ENCODE measurements around the gene LGALS16.

DNA sequence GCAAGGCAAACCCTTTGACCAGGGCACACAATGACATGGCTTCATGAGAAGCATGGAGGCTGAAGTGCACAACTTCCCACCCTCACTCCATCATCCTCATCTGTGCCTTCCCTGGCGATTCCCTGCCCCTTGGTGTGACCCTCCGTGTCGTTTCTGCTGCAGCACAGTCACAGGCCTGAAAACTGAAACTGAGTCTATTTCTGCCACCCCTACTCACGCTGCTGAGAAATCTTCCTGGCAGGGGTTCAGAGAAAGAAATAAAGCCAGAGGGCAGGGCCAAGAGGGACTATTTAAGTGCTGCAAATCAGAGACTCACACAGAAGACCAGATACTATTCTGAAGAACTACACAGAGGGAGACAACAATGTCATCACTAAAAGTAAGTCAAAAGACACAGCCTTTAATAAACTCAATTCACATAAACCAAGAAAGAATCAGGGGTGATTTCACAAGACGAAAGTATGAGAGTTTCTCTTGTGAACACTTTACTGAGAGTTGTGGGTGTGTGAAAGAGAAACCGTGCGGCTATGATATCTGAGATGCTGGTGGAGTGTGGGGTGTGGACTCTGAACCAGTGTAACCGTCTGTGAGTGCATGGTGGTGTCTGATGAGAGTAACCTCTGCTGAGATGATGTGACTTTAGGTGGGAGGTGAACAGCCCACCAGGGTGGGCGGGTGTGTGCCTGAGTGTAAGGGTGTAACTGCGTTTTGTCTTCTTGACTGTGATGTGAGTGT is 23.5 kb downstream of the LGALS16 start:
- TF ChIP-seq, protein P1, sequence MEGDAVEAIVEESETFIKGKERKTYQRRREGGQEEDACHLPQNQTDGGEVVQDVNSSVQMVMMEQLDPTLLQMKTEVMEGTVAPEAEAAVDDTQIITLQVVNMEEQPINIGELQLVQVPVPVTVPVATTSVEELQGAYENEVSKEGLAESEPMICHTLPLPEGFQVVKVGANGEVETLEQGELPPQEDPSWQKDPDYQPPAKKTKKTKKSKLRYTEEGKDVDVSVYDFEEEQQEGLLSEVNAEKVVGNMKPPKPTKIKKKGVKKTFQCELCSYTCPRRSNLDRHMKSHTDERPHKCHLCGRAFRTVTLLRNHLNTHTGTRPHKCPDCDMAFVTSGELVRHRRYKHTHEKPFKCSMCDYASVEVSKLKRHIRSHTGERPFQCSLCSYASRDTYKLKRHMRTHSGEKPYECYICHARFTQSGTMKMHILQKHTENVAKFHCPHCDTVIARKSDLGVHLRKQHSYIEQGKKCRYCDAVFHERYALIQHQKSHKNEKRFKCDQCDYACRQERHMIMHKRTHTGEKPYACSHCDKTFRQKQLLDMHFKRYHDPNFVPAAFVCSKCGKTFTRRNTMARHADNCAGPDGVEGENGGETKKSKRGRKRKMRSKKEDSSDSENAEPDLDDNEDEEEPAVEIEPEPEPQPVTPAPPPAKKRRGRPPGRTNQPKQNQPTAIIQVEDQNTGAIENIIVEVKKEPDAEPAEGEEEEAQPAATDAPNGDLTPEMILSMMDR (IDR thresholded peaks at IDR 0.05; ENCODE audit: low read length) = no peak
- no peak for TF ChIP-seq EZH2 (optimal IDR thresholded peaks at IDR 0.05; ENCODE audit: low read depth, low read length)

Data from MM.1S (cell line).